ENCODE data around the gene RPL32. TPM values are rescaled to one million over a fixed set of nuclear protein-coding genes. Genes with fewer than 3 reads are reported as not detected.
A peak's percentile ranks its signal among the peaks of the same experiment; 100 is the strongest.
"Not testable (repeated sequence)": the region's sequence is repeated elsewhere in the genome, so short reads cannot be mapped to it uniquely, and the experiment has no call there.

The RPL32 gene
- total RNA-seq, 1 experiment from 2014 or later, result 400 TPM

DNA sequence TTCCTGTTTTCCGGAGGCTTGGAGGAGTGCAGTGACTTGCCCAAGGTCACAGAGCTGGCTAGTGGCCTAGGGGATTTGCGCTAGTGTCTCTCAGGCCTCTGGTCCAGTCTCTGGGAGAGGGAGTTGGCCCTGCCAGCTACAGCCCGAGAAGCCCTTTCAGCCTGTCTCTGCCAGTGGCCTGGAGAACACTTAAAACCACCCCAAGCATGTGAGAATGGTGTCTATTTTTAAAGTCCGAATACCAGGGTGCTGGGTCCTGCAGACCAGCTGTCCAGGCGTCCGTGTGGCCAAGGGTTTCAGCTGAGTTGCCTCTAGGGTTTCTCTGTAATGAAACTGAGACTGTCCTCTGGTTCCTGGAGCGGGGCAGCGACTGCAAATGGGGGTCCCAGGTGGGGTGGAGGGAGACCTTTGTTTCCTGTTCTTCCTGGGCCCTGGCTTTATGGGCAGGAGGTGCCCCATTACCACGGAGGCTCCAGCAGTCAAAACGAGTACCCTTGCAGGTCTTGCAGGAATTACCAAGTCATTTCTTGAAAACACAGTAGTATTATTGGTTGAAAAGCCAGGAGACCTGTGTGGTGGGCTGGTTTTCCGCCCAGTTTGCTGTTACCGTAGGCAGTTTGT lies 42.7 kb downstream of the RPL32 start:
- Histone ChIP-seq H3K27ac (no peak overlapping the region), H3K27me3 (replicated peaks) (no peaks in the 10 kb centered on the region; the same call in 1 of the 2 replicates), H3K4me1 (replicated peaks) (peaks cover 9% of the 10 kb centered on the region), H3K9me3 (replicated peaks) (no peaks in the 10 kb centered on the region), H3K36me3 (no peaks in the 10 kb centered on the region), H3K4me3 (no peak overlapping the region)
- DNase-seq (ENCODE audit: low read depth in 1 of 2, low spot score in 2 of 2), result no peak

- H3K4me3 ChIP-seq, result no peak overlapping the region
- peaks cover 9% of the 10 kb centered on the region for H3K4me1 ChIP-seq (replicated peaks)
- H3K36me3 ChIP-seq, result no peaks in the 10 kb centered on the region
- no peaks in the 10 kb centered on the region for H3K9me3 ChIP-seq (replicated peaks)
- DNase-seq (ENCODE audit: low read depth in 1 of 2, low spot score in 2 of 2), result no peak
- H3K27me3 ChIP-seq (replicated peaks), result no peaks in the 10 kb centered on the region; the same call in 1 of the 2 replicates
- H3K27ac ChIP-seq, result no peak overlapping the region
These were observed 43.3 kb downstream of the RPL32 start for GRCh38 chr3:12797892-12798558.

- Histone ChIP-seq H3K27me3 (replicated peaks) (no peaks in the 10 kb centered on the region; the same call in 1 of the 2 replicates), H3K4me3 (no peak overlapping the region), H3K9me3 (replicated peaks) (no peaks in the 10 kb centered on the region), H3K36me3 (no peaks in the 10 kb centered on the region), H3K27ac (no peak overlapping the region), H3K4me1 (replicated peaks) (peaks cover 9% of the 10 kb centered on the region)
- no peak for DNase-seq (ENCODE audit: low read depth in 1 of 2, low spot score in 2 of 2)
These were observed 44.1 kb downstream of the RPL32 start for GRCh38 chr3:12797124-12797891.

GRCh38 chr3:12796171-12797123 lies 44.9 kb downstream of the RPL32 start, which contains the start of gene CAND2:
CAND2 (plus strand) TSS chr3:12796680; CDS start chr3:12796721, 41 bp downstream.
- DNase-seq (ENCODE audit: low read depth in 1 of 2, low spot score in 2 of 2), result peak in 1 of 2 experiments; percentile 27
- Histone ChIP-seq H3K4me1 (replicated peaks) (peaks cover 9% of the 10 kb centered on the region), H3K36me3 (no peaks in the 10 kb centered on the region), H3K4me3 (peak within 1 kb of the TSS; percentile 43), H3K27me3 (replicated peaks) (no peaks in the 10 kb centered on the region; the same call in 1 of the 2 replicates), H3K9me3 (replicated peaks) (no peaks in the 10 kb centered on the region), H3K27ac (no peak within 1 kb of the TSS)

DNA sequence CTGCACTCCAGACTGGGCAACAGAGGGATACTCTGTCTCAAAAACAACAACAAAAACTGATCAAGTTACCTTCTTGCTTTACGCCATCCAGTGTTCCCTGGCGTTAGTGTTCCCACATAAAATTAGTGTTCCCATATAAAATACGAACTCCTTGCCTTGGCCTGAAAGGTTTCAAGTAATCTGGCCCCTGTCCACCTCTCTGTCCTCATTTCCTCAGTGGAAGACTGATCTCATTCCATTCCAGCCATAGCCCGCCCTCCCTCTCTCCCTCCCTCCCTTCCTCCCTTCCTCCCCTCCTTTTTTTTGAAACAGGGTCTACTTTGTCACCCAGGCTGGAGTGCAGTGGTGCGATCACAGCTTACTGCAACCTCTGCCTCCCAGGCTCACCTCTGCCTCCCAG lies 47.7 kb downstream of the RPL32 start:
- H3K9me3 ChIP-seq (replicated peaks), result no peaks in the 10 kb centered on the region
- DNase-seq (ENCODE audit: low read depth in 1 of 2, low spot score in 2 of 2), result no peak
- no peak overlapping the region for H3K4me3 ChIP-seq
- H3K27me3 ChIP-seq (replicated peaks), result no peaks in the 10 kb centered on the region; the same call in 1 of the 2 replicates
- peaks cover 9% of the 10 kb centered on the region for H3K4me1 ChIP-seq (replicated peaks)
- no peak overlapping the region for H3K27ac ChIP-seq
- H3K36me3 ChIP-seq, result no peaks in the 10 kb centered on the region

DNA sequence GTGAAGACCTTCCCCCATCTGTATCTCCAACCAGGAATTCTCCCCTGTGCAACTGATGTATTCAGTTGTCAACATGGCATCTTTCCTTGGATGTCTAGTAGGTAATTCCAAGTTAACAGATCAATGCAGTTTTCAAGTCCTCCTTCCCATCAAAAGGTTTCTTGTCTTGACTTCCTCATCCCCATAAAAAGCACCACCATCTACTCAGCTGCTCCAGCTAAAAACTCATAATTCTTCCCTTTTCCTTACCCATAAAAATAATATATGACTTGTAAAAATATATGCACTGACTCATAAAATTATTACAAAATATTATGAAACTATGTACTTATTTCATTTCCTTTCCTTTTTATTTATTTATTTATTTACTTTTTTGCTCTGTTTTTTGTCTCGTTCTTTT lies 49.9 kb downstream of the RPL32 start:
- no peak for DNase-seq (ENCODE audit: low read depth in 1 of 2, low spot score in 2 of 2)
- Histone ChIP-seq H3K4me1 (replicated peaks) (peaks cover 6% of the 10 kb centered on the region), H3K27ac (no peak overlapping the region), H3K9me3 (replicated peaks) (no peaks in the 10 kb centered on the region), H3K4me3 (no peak overlapping the region), H3K36me3 (no peaks in the 10 kb centered on the region), H3K27me3 (replicated peaks) (no peaks in the 10 kb centered on the region; the same call in 1 of the 2 replicates)

GRCh38 chr3:12787967-12788690 lies 53.2 kb downstream of the RPL32 start:
- H3K27ac ChIP-seq, result not testable (repeated sequence)

DNA sequence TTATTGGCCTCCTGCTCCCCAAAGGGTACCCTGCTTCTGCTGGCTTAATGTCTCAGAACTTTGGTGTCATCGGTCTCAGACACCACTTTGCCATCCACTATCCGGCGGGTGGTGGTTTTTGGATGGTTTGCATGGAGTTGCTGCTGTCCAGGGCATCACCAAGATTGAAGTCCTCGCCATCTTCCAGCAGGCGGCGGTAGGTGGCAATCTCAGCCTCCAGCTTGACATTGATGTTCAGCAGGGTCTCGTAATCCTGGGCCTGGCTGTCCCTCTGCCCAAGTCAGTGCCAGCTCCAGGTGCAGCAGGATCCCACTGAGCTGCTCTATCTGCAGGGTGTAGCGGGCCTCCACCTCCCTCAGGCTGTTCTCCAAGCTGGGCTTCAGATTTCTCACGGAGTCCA lies 54.0 kb downstream of the RPL32 start:
- H3K4me1 ChIP-seq (replicated peaks); H3K27me3 ChIP-seq (replicated peaks); H3K27ac ChIP-seq; H3K36me3 ChIP-seq; H3K4me3 ChIP-seq; H3K9me3 ChIP-seq (replicated peaks): not testable (repeated sequence)
- DNase-seq (ENCODE audit: low read depth in 1 of 2, low spot score in 2 of 2), result peak in 1 of 2 experiments; percentile 48

More at GRCh38 chr3:12787967-12788690, 53.2 kb downstream of the RPL32 start:
- H3K27me3 ChIP-seq (replicated peaks); H3K9me3 ChIP-seq (replicated peaks); DNase-seq (ENCODE audit: low read depth in 1 of 2, low spot score in 2 of 2); H3K36me3 ChIP-seq; H3K4me3 ChIP-seq; H3K4me1 ChIP-seq (replicated peaks): not testable (repeated sequence)

DNA sequence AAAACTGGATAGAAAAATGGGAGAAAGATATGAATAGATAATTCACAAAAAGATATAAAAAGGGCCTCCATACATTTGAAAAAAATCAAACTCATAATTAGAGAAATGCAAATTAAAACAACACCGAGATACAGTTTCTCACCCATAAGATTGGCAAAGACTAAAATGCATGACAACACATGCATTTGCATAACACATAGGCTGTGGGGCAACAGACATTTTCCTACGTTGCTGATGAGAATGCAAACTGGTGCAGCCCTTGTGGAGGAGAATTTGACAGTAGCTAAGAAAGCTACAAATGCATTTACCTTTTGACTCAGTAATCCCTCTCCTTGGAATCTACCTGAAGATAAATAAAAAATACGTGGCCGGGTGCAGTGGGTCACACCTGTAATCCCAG lies 56.3 kb downstream of the RPL32 start:
- Histone ChIP-seq H3K27me3 (replicated peaks) (no peaks in the 10 kb centered on the region), H3K4me3 (no peak overlapping the region), H3K4me1 (replicated peaks) (no peaks in the 10 kb centered on the region), H3K9me3 (replicated peaks) (no peaks in the 10 kb centered on the region), H3K36me3 (no peaks in the 10 kb centered on the region), H3K27ac (no peak overlapping the region)
- no peak for DNase-seq (ENCODE audit: low read depth in 1 of 2, low spot score in 2 of 2)

Other genes with a start within 250 kb of the RPL32 start
- gene RAF1, start 177.4 kb downstream of the RPL32 start, total RNA-seq (2014; rRNA removed; shearing (Covaris generic)), result 62.1 and 91.4 TPM in 2 replicates
- gene TMEM40, start 82.3 kb downstream of the RPL32 start, total RNA-seq (2014; rRNA removed; shearing (Covaris generic)), result not detected in 2 replicates
- 0.87 and 1.5 TPM in 2 replicates for gene CAND2, start 44.9 kb downstream of the RPL32 start, total RNA-seq (2014; rRNA removed; shearing (Covaris generic))
- 6.5 and 9.6 TPM in 2 replicates for gene IQSEC1, start 231.9 kb upstream of the RPL32 start, total RNA-seq (2014; rRNA removed; shearing (Covaris generic))

Measured in SJSA1 (cell line).